GM21528 (cell line): ENCODE measurements around the gene KCP.

ENCODE experiments used
- ATAC-seq: cut with Tn5 transposase; IDR thresholded peaks from one replicate; pipeline ENCODE4 v1.9.1; 2021; ENCODE audit warnings: mild to moderate bottlenecking, moderate library complexity; ENCODE audit not compliant: unreplicated experiment, low FRiP score

KCP gene

DNA sequence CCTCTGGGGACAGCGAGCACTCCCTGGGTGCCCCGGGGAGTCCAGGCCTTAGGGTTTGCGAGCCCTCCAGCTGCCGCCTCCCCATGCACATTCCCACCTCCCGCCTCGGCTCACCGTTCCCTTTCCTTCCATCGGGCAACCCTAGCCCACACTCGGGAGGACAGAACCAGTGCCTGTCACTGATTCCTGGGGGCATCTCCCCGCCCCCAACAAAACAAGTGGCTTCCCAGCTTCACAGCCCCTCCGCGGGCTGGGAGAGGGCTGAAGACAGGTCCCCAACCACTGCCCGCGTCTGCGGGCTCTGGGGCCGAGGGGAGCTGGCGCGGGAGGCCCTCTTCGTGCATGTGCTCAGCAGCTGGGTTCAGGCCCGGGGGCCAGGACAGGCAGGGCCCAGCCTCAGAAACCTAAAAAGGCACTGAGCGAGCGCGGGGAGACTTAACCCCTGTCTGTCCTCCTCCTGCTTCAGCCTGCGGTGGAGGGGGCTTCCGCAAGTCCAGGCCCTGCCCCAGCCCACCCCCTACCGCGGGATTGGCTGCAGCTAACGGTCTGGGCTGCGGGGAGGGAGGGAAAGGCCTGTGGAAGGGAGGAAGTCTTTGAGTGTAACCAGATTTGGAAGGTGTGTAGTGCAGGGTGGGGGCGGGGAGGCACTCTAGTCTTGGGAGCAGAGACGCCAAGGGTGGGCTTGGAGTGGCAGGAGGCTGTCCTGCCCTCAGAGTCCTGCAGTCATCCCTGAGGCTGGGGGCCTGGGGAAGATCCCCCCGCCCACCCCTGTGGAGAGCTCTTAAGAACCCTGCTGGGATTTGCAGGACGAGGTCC lies 79.1 kb downstream of the KCP start:
- ATAC-seq = no peak

DNA sequence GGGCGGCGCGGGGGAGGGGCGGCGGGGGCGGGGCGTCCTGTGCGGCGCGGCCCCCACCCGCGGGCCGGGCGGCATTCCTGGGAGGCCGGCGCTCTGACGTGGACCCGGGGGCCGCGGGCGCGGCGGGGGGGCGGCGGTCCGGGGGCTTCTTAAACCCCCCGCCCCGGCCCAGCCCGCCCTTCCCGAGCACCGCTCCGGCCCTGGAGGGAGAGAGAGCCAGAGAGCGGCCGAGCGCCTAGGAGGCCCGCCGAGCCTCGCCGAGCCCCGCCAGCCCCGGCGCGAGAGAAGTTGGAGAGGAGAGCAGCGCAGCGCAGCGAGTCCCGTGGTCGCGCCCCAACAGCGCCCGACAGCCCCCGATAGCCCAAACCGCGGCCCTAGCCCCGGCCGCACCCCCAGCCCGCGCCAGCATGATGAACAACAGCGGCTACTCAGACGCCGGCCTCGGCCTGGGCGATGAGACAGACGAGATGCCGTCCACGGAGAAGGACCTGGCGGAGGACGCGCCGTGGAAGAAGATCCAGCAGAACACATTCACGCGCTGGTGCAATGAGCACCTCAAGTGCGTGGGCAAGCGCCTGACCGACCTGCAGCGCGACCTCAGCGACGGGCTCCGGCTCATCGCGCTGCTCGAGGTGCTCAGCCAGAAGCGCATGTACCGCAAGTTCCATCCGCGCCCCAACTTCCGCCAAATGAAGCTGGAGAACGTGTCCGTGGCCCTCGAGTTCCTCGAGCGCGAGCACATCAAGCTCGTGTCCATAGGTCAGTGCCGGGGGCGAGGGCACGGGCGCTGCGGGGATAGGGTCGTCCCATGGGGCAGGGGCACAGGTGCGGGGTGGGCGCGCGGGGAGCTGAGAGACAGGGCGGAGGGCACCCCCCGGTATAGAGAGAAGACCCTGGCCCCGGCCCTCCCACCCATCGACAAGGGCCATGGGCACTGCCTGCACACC lies 80.0 kb downstream of the KCP start, which contains the start of gene FLNC:
TSS of gene FLNC (plus strand) at position 176 of the 947 bp plus-strand sequence. CDS start at position 408, 232 bp downstream.
- ATAC-seq = no peak

DNA sequence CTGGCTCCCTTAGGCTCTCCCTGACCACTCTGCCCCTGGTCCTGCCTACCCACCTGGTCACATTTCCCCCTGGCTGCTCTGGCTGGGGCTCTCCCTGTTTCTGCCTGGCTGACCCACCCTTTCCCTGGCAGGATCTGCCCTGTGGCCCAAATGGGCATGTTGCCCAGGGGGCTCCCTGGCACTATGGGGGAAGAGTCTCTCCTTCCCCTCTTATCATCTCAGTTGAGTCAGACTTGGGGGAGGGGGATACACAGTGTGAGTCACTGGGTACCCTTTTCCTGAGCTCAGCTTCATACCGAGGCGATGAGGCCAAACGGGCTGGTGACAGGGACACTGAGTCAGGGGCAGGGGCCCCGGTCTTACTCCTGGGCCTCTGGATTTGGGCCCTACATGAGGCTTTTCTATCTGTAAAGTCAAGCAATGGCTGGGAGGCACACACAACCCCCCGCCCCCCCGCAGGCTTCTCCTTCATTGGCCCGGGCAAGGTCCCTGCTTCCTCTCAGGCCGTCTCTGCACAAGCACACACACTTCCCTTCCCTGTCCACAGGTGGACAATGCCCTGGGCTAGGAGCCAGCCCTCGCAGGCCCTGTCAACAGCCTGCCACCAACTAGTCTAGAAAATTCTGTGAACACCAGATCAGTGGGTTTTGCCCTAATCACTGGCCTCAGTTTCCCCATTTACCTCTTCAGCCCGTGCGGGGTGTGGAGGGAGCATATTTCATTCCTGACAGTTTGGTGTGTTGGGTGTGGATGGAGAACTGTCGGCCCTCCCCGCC lies 80.9 kb downstream of the KCP start:
- no peak for ATAC-seq

DNA sequence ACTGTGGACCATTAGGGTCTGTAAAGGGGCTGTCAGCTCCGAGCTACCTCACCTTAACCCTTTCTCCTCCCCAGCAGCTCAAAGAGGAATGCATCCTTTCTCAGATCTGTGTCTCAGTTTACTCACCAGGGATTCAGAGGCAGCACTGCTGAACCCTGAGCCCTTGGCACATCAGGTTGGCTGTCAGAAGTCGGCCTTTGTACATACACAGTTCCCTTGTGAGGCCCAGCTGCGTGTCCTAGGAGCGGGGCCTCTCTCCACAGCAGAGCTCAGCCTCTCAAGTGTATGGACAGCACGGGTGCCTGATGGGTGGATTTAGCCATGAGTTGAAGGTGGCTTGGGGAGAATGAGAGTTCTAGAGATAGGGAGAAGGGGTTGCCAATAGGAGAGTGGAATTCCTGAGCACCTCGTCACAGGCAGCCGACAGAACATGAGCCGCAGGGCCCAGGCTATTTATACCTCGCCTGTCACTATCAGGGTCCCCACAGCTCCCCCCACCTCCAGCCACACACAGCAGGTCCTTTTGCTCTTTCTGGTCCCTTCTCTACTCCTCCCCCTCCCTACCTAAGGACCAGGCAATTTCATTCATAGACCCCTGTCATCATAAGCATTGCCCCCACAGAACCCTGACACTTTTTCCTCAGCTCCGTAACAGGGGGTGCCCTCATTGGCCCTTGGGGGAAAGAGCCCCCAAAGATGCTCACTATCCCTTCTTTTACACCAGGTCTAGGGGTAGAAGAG lies 82.4 kb downstream of the KCP start:
- ATAC-seq = no peak

GRCh38 chr7:128827248-128827958 lies 83.1 kb downstream of the KCP start:
- ATAC-seq = no peak

- no peak for ATAC-seq
These were observed 83.6 kb downstream of the KCP start for GRCh38 chr7:128826916-128827247.
